Stomach (tissue), 4 donors: ENCODE results near the gene CREB1.

Source experiments
- CTCF ChIP-seq, 7 experiments: fragments of 450-650 bp in 4 of 7; fragments of 200-600 bp in 3 of 7; sonication (generic) in 3 of 7; IDR thresholded peaks; one replicate each; pipeline ENCODE4 v1.5.1; 2016 to 2019; ENCODE audit warnings: antibody characterized with exemption in 7 of 7, control low read depth in 2 of 7, mild to moderate bottlenecking in 1 of 7
- POLR2AphosphoS5 ChIP-seq, 3 donors: sonication (generic); formaldehyde crosslinking; IDR thresholded peaks; one replicate each; pipeline ENCODE4 v1.6.1; 2016; ENCODE audit warnings: antibody characterized with exemption in 3 of 3

GRCh38 chr2:207635468-207636200 is 105.9 kb downstream of the CREB1 start:
- TF ChIP-seq CTCF (IDR thresholded peaks at IDR 0.05), result no peak
- no peak for TF ChIP-seq POLR2AphosphoS5 (IDR thresholded peaks at IDR 0.05)
